ENCODE data around the gene ESR2. TPM values are rescaled to one million over a fixed set of nuclear protein-coding genes. Genes with fewer than 3 reads are reported as not detected.
"Not testable (repeated sequence)": the region's sequence is repeated elsewhere in the genome, so short reads cannot be mapped to it uniquely, and the experiment has no call there.

ESR2 gene
- total RNA-seq, 1 donor from 2014 or later: 0.06 TPM

DNA sequence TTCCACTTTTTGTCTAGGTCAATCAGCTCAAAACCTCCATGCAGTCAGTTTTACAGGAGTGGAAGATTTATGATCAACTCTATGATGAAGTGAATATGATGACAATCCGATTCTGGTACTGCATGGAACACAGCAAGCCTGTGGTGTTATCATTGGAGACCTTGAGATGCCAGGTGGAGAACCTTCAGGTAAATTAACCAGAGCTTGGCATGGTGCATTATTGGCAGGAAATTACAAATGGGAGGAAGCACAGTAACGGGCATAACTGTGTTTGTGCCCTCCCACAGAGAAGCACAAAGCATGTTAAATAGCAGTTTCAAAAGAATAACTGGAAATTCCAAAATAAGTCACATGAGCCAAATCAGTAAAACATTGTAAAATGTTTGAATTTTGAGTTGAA is 135.6 kb downstream of the ESR2 start:
- no peak for DNase-seq (ENCODE audit: extremely low read depth, low read depth, low spot score)

GRCh38 chr14:64149921-64150320 is 144.2 kb downstream of the ESR2 start:
- DNase-seq (ENCODE audit: extremely low read depth, low read depth, low spot score): no peak

DNA sequence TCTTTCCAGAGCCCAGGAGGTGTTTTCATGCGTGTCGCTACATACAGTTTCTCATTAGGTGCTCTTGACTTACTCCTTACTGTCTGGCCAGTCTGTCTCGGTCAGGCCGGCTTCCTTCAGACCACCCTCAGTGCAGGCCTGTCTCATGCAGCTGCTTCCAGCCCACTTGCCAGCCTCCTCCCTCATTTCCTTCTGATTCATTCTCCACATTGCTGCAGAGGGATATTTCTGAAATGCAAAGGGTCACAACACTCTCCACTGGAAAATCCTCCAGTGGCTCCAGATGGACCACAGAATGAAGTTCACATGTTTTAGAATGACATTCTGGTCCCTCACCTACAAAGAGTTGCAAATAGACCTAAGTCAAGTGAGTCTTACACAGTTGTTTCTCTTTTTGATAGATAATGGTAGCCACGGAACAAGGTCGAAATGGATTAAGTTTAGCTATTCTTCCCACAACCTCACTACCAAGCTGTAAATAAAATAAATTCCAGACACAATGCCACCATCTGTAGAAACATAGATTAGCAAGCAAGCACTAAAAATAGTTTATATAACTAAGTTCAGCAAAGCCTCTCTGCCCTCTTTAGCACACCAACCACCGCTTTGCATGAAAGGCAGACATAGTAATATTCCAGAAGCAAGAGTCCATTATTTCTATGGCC is 146.9 kb downstream of the ESR2 start:
- DNase-seq (ENCODE audit: extremely low read depth, low read depth, low spot score): no peak

DNA sequence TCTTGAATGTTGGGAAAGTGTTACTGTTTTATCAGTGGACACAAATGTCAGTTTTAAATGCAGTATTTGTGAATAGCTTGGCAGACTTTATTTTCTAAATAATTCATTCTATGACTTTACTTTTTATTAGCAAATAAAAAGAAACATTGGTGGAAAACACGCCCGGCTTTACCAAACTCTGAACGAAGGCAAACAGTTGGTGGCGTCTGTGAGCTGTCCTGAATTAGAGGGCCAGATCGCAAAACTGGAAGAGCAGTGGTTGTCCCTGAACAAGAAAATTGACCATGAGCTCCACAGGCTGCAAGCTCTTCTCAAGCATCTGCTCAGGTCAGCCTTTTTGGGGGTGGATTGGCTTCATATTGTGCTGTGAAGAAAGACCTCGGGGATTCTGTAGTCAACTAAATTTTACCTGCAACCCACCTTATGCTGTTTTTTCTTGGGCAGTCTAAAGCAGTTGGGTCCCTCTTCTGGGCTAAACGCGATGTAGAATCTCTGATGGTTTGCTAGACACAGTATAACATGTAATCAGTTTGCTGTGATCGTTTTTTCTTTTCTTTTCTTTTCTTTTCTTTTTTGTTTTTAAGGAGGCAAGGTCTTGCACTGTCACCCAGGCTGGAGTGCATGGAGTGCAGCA is 156.4 kb downstream of the ESR2 start:
- DNase-seq (ENCODE audit: extremely low read depth, low read depth, low spot score): no peak

DNA sequence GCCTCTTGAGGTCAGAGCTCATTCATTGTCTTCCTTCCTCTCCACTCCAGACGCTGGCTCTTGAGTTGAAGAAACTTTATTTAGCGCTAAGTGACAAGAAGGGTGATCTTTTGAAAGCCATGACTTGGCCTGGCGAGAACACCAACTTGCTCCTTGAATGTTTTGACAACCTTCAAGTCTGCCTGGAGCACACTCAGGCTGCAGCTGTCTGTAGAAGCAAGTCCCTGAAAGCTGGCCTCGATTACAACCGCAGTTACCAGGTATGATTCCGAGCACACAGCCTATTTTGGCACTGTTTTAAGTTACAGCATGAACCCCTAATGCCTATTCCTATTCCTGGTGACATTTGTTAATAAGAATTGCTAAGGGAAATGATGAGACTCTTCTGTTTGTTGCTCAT is 167.6 kb downstream of the ESR2 start:
- no peak for DNase-seq (ENCODE audit: extremely low read depth, low read depth, low spot score)

GRCh38 chr14:64125270-64125669 is 168.9 kb downstream of the ESR2 start:
- DNase-seq (ENCODE audit: extremely low read depth, low read depth, low spot score): no peak

DNA sequence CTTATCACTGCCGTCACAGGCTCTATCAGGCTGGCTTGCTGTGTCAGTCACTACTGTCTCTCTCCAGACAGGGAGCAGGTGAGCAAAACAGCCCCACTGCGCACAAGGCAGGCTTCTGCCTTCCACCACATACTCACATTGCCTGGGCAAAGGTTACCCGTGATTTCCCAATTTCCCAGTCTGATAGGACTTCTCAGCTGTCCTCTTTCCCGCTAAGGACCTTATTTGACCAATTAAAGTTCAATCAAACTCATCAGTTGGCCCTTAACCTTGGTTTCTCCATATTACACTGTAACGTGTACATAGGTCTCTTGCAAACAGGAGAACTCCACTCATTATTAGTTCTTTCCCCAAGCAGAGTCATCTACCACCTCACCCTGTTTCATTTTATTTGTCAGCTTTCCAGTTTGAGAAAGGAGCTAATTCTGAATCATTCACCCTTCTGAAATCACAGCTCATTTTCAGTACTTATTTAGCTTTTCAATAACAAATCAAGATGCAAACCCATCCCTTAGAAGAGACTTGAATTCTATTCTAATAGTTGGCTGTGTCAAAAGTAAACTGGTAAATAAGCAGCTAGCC is 170.8 kb downstream of the ESR2 start:
- no peak for DNase-seq (ENCODE audit: extremely low read depth, low read depth, low spot score)

- DNase-seq (ENCODE audit: extremely low read depth, low read depth, low spot score): no peak
These were observed 174.2 kb downstream of the ESR2 start for GRCh38 chr14:64119980-64120379.

- DNase-seq (ENCODE audit: extremely low read depth, low read depth, low spot score): no peak
These were observed 174.7 kb downstream of the ESR2 start for GRCh38 chr14:64119500-64119899.

- no peak for DNase-seq (ENCODE audit: extremely low read depth, low read depth, low spot score)
These were observed 175.3 kb downstream of the ESR2 start for GRCh38 chr14:64118892-64119291.

DNA sequence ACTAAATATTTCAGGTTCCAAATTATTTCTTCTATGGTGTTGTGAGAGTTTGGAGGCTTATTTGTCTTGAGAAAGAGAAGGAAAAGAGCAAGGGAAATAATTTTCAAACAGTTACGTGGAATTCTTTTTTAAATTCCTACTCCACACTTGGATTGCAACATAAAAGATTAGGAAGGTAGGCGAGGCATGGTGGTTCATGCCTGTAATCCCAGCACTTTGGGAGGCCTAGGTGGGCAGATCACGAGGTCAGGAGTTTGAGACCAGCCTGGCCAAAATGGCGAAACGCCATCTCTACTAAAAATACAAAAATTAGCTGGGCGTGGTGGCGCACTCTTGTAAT is 175.8 kb downstream of the ESR2 start:
- DNase-seq (ENCODE audit: extremely low read depth, low read depth, low spot score): not testable (repeated sequence)

DNA sequence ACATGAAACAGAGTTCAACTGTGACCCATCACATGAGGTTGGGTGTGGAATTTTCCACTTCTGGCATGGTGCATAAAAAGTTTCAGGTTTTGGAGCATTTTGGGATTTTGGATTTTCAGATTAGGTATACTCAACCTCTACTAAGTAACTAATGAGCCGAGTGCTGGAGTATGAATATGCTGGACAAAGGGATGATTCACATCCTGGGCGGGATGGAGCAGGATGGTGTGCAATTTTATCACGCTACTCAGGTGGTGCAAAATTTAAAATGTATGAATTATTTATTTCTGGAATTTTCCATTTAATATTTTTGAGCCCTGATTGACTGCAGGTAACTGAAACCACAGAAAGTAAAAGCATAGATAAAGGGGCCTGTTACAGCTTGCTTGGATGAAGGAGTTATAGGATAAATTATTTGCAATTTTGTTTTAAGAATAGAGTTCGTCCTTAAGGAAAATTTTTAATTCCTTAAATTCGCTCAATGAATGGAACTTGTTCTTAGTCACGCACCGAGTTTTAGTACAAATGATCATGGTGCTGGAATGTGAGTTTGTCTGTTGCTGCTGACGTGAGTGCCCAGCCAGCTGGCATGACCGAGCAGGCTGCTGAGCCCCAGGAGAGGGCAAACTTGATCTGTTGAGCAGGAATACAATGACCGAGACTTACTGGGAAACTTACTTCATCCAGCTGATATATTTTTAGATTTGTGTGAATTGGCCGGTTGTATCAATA is 176.3 kb downstream of the ESR2 start:
- DNase-seq (ENCODE audit: extremely low read depth, low read depth, low spot score): no peak

GRCh38 chr14:64115401-64115800 is 178.8 kb downstream of the ESR2 start:
- DNase-seq (ENCODE audit: extremely low read depth, low read depth, low spot score): no peak

GRCh38 chr14:64114796-64115195 is 179.4 kb downstream of the ESR2 start:
- no peak for DNase-seq (ENCODE audit: extremely low read depth, low read depth, low spot score)

DNA sequence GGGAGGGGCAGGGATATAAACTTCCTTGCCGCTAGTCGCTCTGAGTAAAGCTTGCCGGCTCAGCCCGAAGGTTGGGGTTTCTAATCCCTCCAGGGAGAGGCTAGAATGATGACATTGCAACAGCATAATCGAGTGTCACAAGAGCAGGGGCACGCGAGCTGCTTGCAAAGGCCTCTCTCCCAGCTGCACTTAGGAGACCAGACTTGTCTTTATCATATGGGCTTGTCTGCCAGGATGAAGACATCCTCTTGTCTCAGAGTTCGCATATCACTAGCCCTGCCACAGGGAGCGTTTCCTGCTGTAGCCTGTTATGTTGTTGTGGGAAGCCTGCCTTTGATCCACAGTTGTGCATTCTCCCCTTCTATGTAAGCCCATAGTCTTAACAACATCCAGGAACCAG is 180.0 kb downstream of the ESR2 start:
- DNase-seq (ENCODE audit: extremely low read depth, low read depth, low spot score): no peak

DNA sequence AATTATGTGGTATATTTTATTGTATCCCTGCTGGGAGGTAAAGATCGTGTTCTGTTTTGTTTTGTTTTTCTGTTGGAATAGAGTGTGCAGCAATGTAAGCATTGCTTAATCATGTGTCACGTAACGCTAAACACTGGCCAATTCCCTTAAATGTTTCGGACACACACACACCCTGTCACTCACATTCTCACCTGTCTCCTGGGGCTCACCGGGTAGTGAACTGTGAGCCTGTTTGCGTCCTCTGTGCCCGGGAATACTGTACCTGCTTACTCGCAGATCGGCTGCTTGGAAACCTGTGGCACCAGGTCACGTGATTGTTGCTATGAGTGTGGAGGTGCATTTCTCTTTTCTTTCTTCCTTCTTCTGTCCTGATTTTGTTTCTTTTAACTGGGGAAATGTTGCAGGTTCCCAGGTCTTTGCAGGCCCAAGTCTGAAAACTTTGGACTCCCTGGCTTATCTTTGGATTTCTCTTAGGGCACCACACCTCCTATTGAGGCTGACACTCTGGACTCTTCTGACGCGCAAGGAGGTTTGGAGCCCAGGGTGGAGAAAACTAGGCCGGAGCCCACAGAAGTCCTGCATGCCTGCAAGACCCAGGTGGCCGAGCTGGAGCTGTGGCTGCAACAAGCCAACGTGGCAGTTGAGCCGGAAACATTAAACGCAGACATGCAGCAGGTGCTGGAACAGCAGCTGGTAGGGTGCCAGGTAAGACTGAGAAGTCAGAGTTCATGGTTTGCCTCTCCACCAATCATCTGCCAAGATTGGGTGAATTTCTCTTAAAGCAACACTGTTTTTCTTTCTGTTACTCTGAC is 181.1 kb downstream of the ESR2 start:
- DNase-seq (ENCODE audit: extremely low read depth, low read depth, low spot score): no peak

DNA sequence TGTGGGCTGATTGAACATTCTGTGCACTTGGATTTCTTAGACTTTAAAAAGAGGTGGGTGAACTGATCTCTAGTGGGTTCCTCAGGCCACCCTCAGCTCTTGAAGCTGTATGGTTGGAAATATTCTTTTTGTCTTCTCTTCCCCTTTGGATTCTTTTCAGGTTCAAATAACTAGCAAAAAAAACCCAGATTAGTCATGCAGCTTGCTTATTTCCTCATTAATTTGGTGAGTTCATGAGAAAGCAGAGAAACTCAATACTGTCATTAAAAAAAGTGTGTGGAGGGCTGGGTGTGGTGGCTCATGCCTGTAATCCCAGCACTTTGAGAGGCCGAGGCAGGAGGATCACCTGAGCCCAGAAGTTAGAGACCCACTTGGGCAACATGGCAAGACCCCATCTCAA is 183.4 kb downstream of the ESR2 start:
- DNase-seq (ENCODE audit: extremely low read depth, low read depth, low spot score): no peak

DNA sequence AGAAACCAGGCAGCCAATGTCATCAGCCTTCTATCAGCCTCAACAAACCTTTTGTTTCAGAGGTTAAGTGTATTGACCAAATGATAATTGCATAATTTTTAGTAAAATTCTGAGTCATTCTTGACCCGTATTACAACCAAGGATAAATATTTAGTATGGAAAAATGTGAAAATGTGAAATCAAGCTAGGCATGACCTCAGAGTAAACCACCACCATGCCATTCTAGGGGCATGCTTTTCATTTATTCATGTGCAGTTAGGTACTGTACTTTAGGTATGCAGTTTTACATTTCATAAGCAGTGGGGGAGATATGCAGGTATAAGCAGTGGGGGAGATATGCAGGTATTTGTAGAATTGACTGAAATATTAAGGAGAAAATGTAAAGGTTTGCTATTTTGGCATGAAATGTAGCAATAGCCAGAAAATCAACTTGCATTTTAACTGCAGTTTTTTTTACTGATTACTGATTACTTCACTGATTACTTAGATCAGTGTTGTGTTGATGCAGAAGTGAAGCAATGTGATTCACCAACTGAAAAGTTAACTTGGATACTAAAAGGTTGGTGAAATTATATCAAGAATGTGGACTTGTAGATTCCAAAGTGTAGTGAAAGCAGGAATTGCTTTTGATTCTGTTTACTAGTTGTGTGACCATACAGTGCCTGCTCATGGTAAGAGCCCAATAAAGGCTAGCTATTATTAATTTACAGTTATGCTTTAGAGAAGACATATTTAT is 184.2 kb downstream of the ESR2 start:
- no peak for DNase-seq (ENCODE audit: extremely low read depth, low read depth, low spot score)

DNA sequence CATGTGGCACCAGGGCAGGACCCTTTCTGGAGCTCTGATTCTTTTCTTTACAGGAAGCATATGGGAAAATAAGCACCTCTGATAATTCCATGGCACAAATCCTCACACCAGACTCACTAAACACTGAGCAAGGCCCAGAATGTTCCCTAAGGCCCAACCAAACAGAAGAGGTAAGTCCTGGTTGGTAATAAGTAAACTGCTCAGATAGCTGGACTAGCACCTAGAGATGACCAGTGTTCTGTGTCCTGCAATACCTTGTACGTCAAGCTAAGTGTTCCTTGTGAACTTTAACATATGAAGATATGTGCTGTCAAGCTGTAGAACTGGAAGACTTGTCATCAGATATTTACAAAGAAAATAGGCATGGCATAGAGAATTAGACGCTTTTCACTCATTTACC is 186.7 kb downstream of the ESR2 start:
- no peak for DNase-seq (ENCODE audit: extremely low read depth, low read depth, low spot score)

GRCh38 chr14:64098120-64098519 is 196.1 kb downstream of the ESR2 start:
- DNase-seq (ENCODE audit: extremely low read depth, low read depth, low spot score): no peak
